ENCODE results near the gene CEP104.

- no peak for TF ChIP-seq ZC3H10 (CRISPR knock-in tag; IDR thresholded peaks at IDR 0.05)
- TF ChIP-seq PATZ1 (CRISPR knock-in tag; IDR thresholded peaks at IDR 0.05; ENCODE audit: borderline replicate concordance), result no peak
- no peak for TF ChIP-seq BACH2 (CRISPR knock-in tag; IDR thresholded peaks at IDR 0.05; ENCODE audit: borderline replicate concordance)
Measured at GRCh38 chr1:3905266-3905952, 48.4 kb upstream of the CEP104 start.
